Measurements from ENCODE around the gene RTP1.
A peak's percentile ranks its signal among the peaks of the same experiment; 100 is the strongest.

RTP1 gene

DNA sequence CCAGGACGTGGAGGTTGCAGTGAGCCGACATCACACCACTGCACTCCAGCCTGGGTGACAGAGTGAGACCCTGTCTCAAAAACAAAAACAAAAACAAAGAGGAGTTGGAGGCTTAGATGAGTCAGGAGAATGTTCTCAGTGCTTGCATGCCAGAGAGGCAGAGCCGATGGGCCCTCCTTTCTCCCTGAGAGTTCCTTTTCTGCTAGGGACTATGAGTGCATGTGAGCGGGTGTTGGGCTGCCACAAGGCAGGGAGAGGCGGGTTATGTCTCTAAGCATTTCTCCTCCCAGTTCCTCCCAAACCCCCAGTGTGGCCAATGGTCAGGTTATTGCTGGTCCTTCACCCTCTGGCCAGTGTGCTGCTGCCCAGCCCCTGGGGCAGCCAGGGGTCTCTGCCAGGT lies 45.1 kb downstream of the RTP1 start:
- DNase-seq (ENCODE audit: low read depth): no peak

GRCh38 chr3:187242900-187243299 lies 45.6 kb downstream of the RTP1 start:
- no peak for DNase-seq (ENCODE audit: low read depth)

DNA sequence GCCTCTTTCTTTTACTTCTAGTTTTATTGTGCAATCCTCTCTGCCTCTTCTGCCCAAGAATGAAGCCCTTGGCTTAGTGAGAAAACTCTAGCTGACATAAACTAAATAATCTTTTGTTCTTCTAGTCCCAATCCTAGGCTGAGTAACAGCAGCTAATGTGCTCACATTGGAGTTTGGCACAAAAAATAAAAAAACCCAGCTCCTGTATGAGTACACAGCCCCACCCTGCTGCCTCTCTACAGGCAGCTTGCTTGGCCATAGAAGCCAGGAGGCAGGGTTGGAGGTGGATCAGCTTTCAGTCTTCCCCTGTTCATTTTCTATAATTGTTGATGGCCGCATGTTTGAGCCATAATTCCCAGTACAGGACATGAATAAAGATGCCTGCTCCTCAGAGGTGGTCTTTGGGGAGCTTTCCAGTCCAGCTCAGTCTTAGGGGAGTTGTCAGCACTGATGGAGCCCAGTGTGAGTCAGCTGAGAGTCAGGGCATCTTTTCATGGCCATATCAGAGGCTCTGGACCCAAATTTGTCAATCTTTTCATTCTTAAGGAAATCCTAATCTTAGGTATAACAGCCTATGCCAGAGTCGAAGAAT lies 46.7 kb downstream of the RTP1 start:
- peak; percentile 71 for DNase-seq (ENCODE audit: low read depth)

DNA sequence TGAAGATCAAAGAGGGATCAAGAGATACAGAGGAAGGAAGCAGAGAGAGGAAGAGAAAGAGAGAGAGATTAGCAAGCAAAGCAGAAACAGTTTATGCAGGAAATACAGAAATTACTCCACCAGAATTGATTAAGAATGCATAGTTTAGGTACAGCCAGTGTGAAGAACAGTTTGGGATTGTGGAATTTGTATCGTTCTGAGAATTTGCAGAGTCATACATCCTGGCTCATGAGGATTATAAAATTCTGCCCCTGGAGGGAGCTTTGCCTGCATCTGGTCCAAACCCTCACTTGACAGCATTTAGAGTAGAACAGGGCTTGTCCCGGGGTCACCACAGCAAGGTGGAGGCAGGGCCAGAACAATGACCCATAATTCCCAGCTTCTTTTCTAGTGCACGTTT lies 50.1 kb downstream of the RTP1 start:
- no peak for DNase-seq (ENCODE audit: low read depth)
